ENCODE measurements around the gene CMTM1.
"Not testable (repeated sequence)": the region's sequence is repeated elsewhere in the genome, so short reads cannot be mapped to it uniquely, and the experiment has no call there.

Gene CMTM1

DNA sequence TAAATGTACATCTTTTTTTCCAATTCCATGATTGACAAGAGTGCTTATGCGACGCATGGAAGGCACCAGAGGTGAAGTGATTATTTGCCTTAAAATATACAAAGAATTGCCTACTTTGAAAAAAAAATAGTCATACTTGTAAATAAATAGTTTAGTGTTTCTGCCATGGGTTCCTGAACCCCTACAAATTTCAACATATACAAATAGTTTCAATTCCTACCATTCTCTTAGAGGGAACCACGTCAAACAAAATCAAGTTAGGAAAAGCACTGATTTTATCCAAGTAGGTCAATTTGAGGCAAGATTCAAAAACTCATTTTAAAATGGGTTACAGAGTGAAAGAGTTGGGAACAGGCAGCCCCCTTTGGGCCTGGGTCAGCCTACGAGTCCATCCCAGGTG, 49.9 kb downstream of the CMTM1 start:
- no peak for DNase-seq (ENCODE audit: low read depth)

DNA sequence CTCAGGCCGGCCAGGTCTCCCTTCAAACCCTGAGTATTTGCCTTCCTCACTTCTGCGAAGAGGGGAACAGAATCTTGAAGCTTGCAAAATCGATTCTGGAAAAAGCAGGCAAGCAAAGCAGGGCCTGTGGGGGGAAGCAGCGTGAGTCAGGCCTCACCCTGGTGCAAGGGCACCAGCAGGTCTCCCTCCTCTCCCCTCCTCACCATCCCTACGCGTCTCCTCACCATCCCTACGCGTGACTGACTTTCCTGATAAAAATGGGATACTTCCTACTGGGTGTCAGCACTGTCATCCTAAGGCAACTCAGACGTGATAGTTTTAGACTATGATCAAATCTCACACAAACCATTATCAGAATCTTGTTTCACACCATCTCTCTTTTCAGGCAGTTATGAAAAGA, 50.4 kb downstream of the CMTM1 start:
- no peak for DNase-seq (ENCODE audit: low read depth)

DNA sequence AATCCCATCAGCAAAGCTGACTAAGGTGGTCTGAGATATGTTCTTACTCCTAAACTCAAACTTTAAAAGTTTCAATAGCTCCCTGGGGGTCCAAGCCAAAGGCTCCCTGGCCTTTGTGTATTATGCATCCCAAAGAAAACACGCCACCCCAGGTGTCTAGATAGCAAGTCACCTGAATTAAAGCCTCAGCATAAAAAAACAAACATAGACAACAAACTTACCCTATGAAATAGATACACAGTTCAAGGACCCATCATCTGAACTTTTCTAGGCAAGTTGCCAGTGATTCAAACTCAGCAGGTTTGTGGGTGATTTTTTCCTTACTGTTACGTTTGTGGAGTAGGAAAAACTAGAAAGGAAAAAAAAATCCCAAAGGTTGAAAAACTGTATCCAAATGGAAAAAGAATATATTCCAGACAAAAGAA, 50.8 kb downstream of the CMTM1 start:
- no peak for DNase-seq (ENCODE audit: low read depth)

DNA sequence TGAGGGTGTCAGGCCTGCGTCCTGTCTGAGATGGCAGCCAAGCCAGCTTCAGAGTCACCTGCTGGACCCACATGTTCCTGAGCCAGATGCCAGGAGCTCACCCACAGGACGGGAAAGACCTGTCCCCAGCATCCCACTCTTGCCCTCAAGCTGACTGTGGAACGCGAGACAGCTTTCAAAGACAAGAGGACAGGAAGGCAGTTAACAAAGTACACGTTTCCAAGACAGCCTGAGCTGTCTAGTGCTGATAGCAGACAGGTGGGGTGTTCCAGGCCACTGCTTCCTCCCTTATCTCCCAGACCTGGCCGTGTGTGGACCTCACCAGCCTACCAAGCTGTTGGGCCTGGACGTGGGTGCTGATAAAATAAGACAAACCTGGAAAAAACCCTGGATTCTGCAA, 51.5 kb downstream of the CMTM1 start:
- DNase-seq (ENCODE audit: low read depth), result no peak

DNA sequence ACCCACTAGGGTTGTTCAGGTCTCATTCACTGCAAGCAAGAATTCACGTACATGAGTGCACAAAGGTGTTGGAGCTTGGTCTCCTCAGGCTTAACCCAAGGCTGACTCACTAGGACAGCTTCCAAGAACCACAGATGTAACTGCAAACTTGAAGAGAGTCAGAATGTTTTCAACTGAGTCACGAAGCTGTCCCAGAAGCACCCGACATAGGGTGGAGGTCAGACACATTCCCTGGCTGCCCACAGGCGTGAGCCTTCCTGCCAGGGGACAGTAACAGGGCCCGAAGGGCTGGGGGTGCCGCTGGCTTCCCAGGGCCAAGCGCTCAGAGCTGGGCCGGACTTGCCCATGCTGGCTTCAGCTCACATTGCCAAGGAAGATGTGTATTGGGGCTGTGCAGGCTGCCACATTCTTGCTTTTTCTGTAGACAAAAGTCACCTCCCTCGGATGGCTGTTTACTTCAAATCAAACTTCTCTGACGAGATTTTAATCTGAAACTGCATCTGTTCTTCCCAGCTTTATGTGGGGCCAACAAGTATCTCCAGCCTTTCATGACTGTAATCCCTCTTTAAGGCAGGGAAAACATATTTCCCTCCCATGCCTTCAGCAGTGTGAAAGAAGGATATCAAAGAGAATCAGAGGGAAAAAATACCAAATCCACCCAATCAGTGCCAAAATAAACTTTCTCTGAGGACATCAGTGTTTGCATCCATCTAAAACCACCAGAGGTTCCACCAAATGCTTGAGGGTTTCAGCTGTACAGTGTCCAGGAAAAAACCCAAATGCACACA, 52.5 kb downstream of the CMTM1 start:
- DNase-seq (ENCODE audit: low read depth), result peak; percentile 94

DNA sequence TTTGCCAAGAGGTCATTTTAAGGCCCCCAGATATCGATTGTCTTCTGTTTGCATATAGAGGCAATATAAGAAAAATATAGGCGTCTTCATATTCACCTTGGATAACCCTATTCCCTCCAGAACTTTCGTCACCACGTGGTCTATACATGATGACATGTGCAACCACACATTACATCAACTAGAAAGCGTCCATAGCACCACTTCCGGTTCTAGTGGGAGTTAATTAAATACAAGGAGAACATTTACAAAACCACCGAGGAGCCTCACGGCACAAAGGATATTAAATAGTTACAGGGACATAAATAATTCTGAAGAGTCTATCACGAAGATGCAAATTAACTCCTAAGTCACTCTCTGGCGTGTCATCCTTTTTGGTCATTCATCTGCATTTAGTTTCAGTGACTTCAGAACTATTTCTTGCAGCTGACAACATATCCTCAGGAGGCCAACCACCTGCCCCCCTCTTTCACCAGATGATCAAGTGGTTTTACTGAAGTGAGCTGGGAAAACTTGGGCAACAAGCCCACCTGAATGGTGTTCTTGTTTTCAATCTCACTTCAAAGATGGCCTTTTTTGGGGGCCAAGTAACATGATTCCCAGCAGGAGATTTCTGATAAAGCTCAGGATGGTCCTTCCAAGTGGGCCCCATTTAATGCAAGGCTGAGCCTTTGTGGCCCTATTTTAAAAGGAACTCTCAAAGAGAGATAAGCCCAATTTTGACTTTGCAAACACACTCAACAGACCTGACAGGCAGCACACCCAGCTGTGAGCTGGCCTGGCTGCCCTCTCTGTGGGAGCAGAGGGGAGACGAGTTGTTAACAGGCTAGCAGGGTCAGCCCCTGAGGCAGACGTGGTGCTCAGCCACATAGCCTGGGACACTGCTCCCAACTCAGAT, 53.5 kb downstream of the CMTM1 start:
- peak; percentile 64 for DNase-seq (ENCODE audit: low read depth)

DNA sequence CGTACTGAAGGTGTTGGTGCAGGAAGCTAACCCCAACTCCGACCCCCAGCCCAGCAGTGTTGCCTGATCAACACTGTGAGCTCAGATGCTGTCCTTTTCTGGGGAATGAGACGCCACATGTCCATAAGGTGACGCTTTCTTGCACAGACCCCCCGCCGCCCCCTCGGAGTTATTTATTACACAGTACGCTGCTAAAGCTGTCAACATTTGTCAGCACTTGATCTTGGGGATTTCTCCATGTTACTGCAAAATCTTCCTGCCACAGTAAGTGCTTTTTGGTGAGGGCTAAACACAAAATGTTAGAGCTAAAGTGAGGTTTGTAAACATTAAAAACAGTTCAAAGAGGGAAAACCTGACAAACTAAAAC, 54.2 kb downstream of the CMTM1 start:
- DNase-seq (ENCODE audit: low read depth), result no peak

DNA sequence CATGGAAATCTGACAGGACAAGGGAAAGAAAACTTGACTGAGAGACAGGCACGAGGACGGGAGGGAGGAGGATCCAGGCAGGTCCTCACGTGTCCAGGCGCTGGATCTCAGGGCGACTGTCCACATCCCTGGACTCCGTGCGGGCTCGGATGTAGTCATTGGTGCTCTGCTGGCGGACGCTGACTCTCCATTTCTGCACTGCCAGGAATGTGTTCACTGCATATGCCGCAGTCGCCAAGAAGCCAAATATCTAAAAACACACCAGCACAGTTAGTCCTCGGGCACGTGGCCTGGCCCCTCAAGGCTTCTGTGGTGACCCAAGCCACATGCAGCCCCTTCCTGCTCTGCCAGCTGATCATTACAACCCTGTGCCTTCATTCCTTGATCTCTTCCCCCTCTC, 55.7 kb downstream of the CMTM1 start:
- DNase-seq (ENCODE audit: low read depth), result no peak

DNA sequence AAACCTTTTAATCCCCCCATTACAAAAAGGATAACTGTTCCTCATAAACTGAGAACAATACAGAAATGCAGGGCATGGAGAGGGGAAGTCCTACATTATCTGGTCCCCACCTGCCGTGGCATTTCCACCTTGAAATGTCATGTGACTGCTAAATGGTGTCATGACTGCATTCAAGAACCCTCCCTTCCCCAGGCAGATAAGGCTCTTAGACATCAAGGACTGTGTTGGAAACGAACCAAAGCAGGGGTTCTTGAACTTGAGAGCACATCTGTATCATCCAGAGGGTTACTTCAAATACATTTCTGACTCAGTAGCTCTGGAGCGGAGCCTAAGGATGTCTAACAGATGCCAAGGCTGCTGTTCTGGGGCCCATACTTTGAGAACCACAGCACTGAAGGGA, 56.6 kb downstream of the CMTM1 start:
- DNase-seq (ENCODE audit: low read depth), result no peak

DNA sequence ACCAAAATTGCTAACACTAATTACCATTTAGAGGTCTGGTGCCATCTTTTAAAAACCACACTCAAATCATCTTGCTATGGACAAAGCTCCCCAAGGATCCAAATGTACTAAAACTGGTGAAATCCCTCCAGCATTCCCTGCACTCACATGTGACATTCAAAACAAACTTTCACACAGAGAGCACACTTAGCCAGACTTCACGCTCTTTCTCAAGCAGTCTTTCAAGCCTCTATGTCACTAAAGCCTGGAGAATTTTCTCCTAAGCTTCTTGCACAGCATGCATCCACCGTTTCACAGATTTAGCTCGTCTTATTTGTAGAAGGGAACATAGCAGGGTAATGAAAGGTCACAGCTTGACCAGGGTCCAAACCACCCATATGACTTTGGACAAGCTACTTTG, 57.5 kb downstream of the CMTM1 start:
- DNase-seq (ENCODE audit: low read depth), result no peak

DNA sequence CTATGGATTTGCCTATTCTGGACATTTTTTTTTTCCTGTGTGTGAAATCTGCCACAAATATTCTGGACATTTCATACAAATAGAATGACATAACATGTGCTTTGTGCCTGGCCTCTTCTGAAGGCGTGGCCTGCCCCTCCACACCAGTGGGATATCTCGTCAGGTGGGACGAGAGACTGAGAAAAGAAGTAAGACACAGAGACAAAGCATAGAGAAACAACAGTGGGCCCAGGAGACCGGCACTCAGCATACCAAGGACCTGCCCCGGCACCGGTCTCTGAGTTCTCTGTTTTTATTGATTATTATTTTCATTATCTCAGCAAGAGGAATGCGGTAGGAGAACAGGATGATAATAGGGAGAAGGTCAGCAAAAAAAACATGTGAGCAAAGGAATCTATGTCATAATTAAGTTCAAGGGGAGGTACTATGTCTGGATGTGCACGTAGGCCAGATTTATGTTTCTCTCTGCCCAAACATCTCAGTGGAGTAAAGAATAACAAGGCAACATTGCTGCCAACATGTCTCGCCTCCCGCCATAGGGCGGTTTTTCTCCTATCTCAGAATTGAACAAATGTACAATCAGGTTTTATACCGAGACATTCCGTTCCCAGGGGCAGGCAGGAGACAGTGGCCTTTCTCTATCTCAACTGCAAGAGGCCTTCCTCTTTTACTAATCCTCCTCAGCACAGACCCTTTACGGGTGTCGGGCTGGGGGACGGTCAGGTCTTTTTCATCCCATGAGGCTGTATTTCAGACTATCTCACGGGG, 61.6 kb downstream of the CMTM1 start:
- not testable (repeated sequence) for DNase-seq (ENCODE audit: low read depth)
